ENCODE data around the gene SLC39A12.

The SLC39A12 gene

DNA sequence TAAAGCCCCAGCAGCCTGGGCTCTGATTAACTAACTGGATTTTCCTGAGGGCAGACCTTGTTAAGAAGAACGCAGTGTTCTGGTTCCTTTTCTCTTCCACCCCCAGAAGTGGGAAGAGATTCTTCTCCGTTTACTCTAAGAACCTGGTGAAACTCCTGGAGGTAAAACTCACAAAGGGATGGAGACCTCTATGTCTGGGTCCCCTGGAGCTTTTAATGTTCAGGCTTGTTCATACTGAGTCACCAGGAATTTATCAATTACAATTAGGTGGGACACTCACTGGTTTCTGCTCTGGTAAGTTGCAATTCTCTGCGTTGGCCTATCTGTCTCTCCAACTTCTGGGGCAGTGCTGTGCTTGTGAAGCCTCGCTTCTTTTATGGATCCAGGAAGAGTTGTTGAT is 115.2 kb downstream of the SLC39A12 start:
- no peak for DNase-seq

DNA sequence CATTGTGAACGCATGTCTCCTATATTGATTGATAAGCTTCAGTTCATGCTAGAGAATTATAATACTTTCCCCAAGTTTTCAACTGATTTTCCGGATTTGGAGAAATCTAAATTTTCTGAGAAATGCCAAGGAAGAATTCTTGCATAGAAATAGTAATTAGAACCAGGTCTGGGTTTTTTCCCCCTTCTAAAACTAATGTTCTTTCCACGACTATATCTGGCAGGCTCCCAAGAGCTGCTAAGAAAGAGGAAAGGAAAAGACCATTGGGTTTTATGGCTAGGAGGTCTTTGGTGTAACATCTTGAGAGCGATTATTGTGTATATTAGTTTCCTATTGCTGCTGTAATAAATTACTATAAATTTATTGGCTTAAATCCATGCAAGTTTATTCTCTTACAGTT is 116.7 kb downstream of the SLC39A12 start:
- DNase-seq = no peak

DNA sequence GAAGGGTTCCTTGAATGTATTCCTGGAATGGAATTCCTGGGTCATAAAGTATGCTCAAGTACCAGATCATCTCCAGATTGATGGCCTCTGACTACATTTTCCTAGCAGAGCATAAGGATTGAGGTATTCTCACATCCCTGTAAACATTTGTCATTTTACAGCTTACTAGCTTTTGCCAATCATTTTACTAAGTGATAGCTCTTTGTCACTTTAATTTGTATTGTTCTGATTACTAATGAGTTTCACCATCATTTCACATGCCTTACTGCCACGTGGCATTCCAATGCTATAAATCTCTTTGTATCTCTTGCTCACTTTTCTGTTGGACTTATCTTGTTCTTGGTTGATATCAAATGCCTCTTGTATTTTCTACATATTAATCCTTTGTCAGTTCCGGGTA is 119.9 kb downstream of the SLC39A12 start:
- no peak for DNase-seq

DNA sequence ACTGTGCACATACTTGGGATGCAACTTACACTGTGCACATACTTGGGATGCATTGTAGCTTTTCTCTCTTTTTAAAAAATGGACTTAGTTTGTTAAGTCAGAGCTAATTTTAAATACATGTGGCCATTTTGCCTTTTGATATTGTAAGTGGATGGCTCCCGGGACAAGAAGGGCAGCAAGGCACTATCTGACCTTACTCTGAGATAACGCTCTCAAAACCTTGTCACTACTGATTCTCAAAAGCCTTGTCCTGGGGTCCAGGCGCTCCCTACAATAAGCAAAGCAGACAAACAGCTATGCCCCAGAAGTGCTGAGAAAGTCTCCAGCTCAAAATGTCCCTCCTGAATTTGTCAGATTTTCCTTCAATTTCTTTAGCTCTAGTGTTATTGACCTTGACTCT is 121.6 kb downstream of the SLC39A12 start:
- no peak for DNase-seq

DNA sequence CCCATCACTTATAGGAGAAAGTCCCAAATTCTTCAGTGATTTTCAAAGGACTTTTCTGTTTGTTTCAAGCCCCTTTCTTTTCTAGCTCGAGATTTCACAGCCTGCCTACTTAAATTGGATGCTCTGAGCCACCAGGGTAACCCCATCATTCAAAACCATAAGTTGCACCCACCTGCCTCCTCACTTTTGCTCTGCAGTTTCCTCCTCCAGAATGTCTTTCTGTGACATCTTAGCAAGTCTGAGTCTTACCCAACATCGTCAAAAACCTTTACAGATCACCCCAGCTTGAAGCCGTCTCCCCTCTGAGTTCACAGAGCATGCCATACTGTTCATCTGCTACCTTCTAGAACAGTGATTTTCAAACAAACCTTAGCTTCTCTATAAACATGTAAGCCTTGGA is 124.2 kb downstream of the SLC39A12 start:
- DNase-seq = no peak

DNA sequence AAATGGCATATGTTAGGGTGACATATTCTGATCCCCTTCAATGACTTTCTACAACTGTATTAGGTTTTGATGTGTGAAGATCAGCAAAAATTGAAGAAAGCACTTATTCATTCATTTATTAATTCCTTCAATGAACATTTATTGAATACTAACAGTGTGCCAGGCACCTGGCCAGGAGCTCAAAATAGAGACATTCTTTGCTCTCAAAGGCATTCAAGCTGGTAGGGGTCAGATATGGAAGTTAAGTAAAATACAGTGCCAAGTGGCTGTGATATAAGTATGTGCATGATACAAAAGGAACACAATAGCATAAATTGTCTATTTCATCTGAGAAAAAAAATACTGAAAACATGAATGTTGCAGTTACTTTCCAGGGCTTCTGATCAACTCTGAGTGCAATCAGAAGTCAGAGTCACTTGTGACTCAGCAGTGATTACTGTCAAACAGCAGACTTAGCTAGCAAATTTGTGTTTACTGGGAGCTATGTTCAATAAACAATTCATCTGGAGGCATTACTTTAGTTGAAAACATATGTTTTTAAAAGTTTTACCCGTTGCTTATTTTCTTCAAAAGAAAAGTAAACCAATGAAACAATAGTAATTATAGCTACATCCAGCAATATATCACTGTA is 128.1 kb downstream of the SLC39A12 start:
- DNase-seq = no peak

DNA sequence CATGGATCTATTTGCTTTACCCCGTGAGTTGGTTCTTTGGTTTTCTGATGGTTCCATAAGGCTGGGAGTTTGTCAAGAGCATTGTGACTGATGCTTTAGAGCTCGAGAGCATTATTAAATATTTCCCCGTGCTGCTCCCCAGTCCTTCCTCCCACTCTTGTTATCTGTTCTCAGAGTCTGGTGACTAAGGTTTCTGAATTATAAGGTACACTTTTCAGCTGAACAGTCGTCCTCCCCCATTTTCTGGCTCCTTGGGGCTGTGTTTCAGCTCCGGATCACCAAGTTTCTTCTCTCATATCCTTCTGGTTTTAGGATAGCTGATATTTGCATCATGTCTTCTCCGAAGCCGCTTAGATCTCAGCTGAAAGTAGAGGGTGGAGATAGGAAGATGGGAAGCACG is 130.7 kb downstream of the SLC39A12 start:
- DNase-seq = no peak

DNA sequence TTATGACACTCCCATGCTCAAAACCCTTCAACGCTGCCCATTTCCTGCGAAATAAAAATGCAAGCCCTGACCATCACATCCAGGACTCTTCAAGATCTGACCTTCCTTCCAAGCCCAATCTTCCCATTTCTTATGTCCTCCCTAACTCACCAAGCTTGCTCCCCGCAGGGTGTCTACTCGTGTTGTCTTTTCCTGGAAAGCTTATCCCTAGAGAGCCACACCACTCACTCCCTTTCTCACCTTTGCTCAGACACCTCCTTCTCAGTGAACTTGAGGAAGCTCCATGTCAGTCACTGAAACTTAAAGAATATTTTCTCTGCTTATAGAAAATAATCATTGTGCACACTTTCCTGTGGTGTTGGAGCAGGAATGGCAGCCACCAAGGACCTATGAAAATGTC is 134.1 kb downstream of the SLC39A12 start:
- no peak for DNase-seq

DNA sequence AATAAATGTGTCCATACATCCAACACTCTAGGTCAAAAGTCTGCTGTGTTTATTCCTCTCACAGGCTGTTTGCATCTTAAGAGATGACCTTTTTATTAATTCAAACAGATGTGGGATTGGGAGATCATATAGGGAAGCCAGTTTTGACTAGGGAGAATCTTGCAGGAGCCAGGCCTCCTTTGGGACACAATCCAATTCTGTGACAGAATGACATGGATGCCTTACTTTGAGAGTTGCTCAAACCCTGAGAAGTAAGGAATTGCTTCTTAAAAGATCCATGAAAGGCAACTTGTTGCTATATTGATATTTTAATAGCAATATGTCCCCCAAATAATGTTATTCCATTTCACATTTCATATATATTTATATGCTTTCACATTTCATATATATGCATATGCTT is 135.0 kb downstream of the SLC39A12 start:
- DNase-seq = no peak

DNA sequence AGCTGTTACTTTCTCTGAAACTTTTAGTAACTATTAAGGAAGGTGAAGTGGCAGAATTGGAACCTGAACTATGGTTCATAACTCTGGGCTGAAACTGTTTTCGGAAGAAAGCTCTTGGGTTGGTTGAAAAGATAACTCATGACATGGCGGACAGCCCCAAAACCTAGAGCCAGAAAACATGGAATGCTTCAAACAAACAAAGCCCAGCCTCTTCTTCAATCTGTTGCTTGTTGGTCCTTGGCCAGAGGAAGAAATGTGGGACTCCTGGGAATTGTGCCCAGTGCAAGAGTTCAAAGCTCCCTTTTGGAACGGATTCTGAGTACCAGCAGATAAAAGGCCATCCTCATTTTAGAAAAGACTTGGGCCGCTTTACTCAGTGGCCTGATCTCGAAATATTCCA is 135.6 kb downstream of the SLC39A12 start:
- no peak for DNase-seq
